IMR-90 (cell line): ENCODE data around the gene PATJ. TPM values are rescaled to one million over a fixed set of nuclear protein-coding genes. Genes with fewer than 3 reads are reported as not detected.

Experiments
- ATAC-seq: fragments of 200-7000 bp; cut with Tn5 transposase; 2 replicates; pipeline ENCODE4 v1.9.1; 2020; ENCODE audit warnings: low read depth, mild to moderate bottlenecking, moderate library complexity
- BruUV-seq: library from RNA; stranded (reverse); fragments of 400-500 nt; replicated peaks from 2 replicates; lab custom pipeline; 2021; lab: Mats Ljungman, UMichigan
- CTCF ChIA-PET: fragments of 300-600 bp; formaldehyde crosslinking; extraction: SDS; loops from one replicate; lab custom pipeline; 2021; ENCODE audit warnings: antibody characterized with exemption; lab: Yijun Ruan, JAX
- POLR2A ChIA-PET: fragments of 300-600 bp; sonication (Branson Sonifier 250); formaldehyde crosslinking; loops from one replicate; lab custom pipeline; 2022; ENCODE audit warnings: antibody characterized with exemption; ENCODE audit not compliant: unreplicated experiment; lab: Charles Lee
- DNase-seq: peaks from one replicate; pipeline ENCODE4 v3.0.0; 2013
- H2AFZ ChIP-seq: replicated peaks from 2 replicates; pipeline ENCODE3; 2013; ENCODE audit warnings: low read length, mild to moderate bottlenecking; ENCODE audit not compliant: poor library complexity
- H2AK5ac ChIP-seq: 2 replicates; pipeline ENCODE4 v1.6.1; 2013; ENCODE audit warnings: low read depth, low read length, inconsistent platforms
- H2AK9ac ChIP-seq: replicated peaks from 2 replicates; pipeline ENCODE3; 2013; ENCODE audit warnings: mild to moderate bottlenecking, low read depth, low read length, moderate library complexity; ENCODE audit not compliant: poor library complexity
- H2BK120ac ChIP-seq: 2 replicates; pipeline ENCODE4 v1.6.1; 2013; ENCODE audit warnings: low read depth, low read length, inconsistent platforms
- H2BK15ac ChIP-seq: 3 replicates; pipeline ENCODE4 v1.6.1; 2013; ENCODE audit warnings: low read depth, low read length, inconsistent platforms
- H2BK20ac ChIP-seq: 2 replicates; pipeline ENCODE4 v1.6.1; 2013; ENCODE audit warnings: low read depth, mild to moderate bottlenecking, inconsistent platforms, low read length, moderate library complexity
- H2BK5ac ChIP-seq: 2 replicates; pipeline ENCODE4 v1.6.1; 2013; ENCODE audit warnings: mild to moderate bottlenecking, low read depth, low read length, inconsistent platforms; ENCODE audit not compliant: poor library complexity, severe bottlenecking
- H3K14ac ChIP-seq: replicated peaks from 2 replicates; pipeline ENCODE4 v1.6.1; 2013; ENCODE audit warnings: low read depth, low read length, inconsistent platforms
- H3K18ac ChIP-seq: 2 replicates; pipeline ENCODE4 v1.6.1; 2013; ENCODE audit warnings: low read depth, low read length, control low read depth
- H3K23ac ChIP-seq: 2 replicates; pipeline ENCODE4 v1.6.1; 2013; ENCODE audit warnings: low read depth, low read length, inconsistent platforms
- H3K27ac ChIP-seq: 2 replicates; pipeline ENCODE4 v1.5.1; 2013; ENCODE audit warnings: mild to moderate bottlenecking, control low read depth, low read length; ENCODE audit not compliant: insufficient read depth
- H3K27me3 ChIP-seq: 2 replicates; pipeline ENCODE4 v1.6.1; 2013; ENCODE audit warnings: low read length; ENCODE audit not compliant: control insufficient read depth, insufficient read depth
- H3K36me3 ChIP-seq: 2 replicates; pipeline ENCODE4 v1.6.1; 2013; ENCODE audit warnings: low read length, mixed read lengths; ENCODE audit not compliant: control insufficient read depth, insufficient read depth
- H3K4ac ChIP-seq: 2 replicates; pipeline ENCODE4 v1.6.1; 2013; ENCODE audit warnings: low read depth, low read length, inconsistent platforms
- H3K4me1 ChIP-seq: 2 replicates; pipeline ENCODE4 v1.6.1; 2013; ENCODE audit warnings: low read length, mixed read lengths; ENCODE audit not compliant: control insufficient read depth, insufficient read depth
- H3K4me2 ChIP-seq: 2 replicates; pipeline ENCODE4 v1.6.1; 2013; ENCODE audit warnings: low read depth, mild to moderate bottlenecking, control low read depth, low read length, moderate library complexity
- H3K4me3 ChIP-seq: 2 replicates; pipeline ENCODE4 v1.5.1; 2013; ENCODE audit warnings: low read depth, mild to moderate bottlenecking, control low read depth, low read length, moderate library complexity; ENCODE audit not compliant: insufficient read depth
- H3K56ac ChIP-seq: 2 replicates; pipeline ENCODE4 v1.6.1; 2013; ENCODE audit warnings: low read length, inconsistent platforms; ENCODE audit not compliant: insufficient read depth; ENCODE audit errors: extremely low read depth
- H3K79me1 ChIP-seq, 2 experiments: 2 replicates each; pipeline ENCODE4 v1.6.1; 2013; ENCODE audit warnings: low read length in 2 of 2, inconsistent platforms in 1 of 2, low read depth in 1 of 2
- H3K9ac ChIP-seq: 2 replicates; pipeline ENCODE4 v1.6.1; 2013; ENCODE audit warnings: low read depth, low read length, control low read depth
- H3K9me1 ChIP-seq: 2 replicates; pipeline ENCODE4 v1.6.1; 2013; ENCODE audit warnings: low read length, inconsistent platforms; ENCODE audit not compliant: insufficient read depth
- H3K9me3 ChIP-seq: 2 replicates; pipeline ENCODE4 v1.6.1; 2013; ENCODE audit warnings: low read length; ENCODE audit not compliant: control insufficient read depth, insufficient read depth
- H4K20me1 ChIP-seq: 2 replicates; pipeline ENCODE4 v1.6.1; 2013; ENCODE audit warnings: low read length, inconsistent platforms; ENCODE audit not compliant: insufficient read depth
- H4K5ac ChIP-seq: 2 replicates; pipeline ENCODE4 v1.6.1; 2013; ENCODE audit warnings: mild to moderate bottlenecking, low read depth, low read length, control low read depth
- H4K8ac ChIP-seq, 2 experiments: 2 replicates each; pipeline ENCODE4 v1.6.1; 2013; ENCODE audit warnings: low read depth in 2 of 2, low read length in 2 of 2, control low read depth in 1 of 2, inconsistent platforms in 1 of 2
- H4K91ac ChIP-seq: 2 replicates; pipeline ENCODE4 v1.6.1; 2013; ENCODE audit warnings: low read depth, low read length, inconsistent platforms; ENCODE audit not compliant: insufficient read depth
- BHLHE40 ChIP-seq: fragments of 150-350 bp; IDR thresholded peaks from 2 replicates; pipeline ENCODE4 v1.6.1; 2016; ENCODE audit warnings: mild to moderate bottlenecking, low read depth, low read length
- CEBPB ChIP-seq: IDR thresholded peaks from 2 replicates; pipeline ENCODE4 v1.6.1; 2012; ENCODE audit warnings: low read depth, low read length, improper control_type of control experiment
- CHD1 ChIP-seq: IDR thresholded peaks from 2 replicates; pipeline ENCODE4 v1.6.1; 2012; ENCODE audit warnings: low read depth, low read length, improper control_type of control experiment
- CTCF ChIP-seq: conservative IDR thresholded peaks from 2 replicates; pipeline ENCODE4 v1.5.1; 2012; ENCODE audit warnings: mild to moderate bottlenecking, low read depth, low read length, improper control_type of control experiment
- ELK1 ChIP-seq: fragments of 150-350 bp; IDR thresholded peaks from 2 replicates; pipeline ENCODE4 v1.6.1; 2016; ENCODE audit warnings: low read depth, mild to moderate bottlenecking, low read length, moderate library complexity, borderline replicate concordance
- FOS ChIP-seq: fragments of 150-350 bp; IDR thresholded peaks from 2 replicates; pipeline ENCODE4 v1.6.1; 2016; ENCODE audit warnings: low read depth, low read length
- MAFK ChIP-seq: IDR thresholded peaks from 2 replicates; pipeline ENCODE4 v1.6.1; 2012; ENCODE audit warnings: low read depth, low read length, improper control_type of control experiment
- MAZ ChIP-seq: IDR thresholded peaks from 2 replicates; pipeline ENCODE4 v1.6.1; 2012; ENCODE audit warnings: low read depth, mild to moderate bottlenecking, low read length, improper control_type of control experiment, moderate library complexity, borderline replicate concordance
- MXI1 ChIP-seq: IDR thresholded peaks from 2 replicates; pipeline ENCODE4 v1.6.1; 2012; ENCODE audit warnings: low read depth, mild to moderate bottlenecking, low read length, moderate library complexity, borderline replicate concordance
- NFE2L2 ChIP-seq: fragments of 150-350 bp; IDR thresholded peaks from 2 replicates; pipeline ENCODE4 v1.6.1; 2016; ENCODE audit warnings: low read depth, mild to moderate bottlenecking, low read length
- POLR2A ChIP-seq: IDR thresholded peaks from 2 replicates; pipeline ENCODE4 v1.6.1; 2012; ENCODE audit warnings: mild to moderate bottlenecking, low read depth, low read length
- RAD21 ChIP-seq: IDR thresholded peaks from 2 replicates; pipeline ENCODE4 v1.6.1; 2012; ENCODE audit warnings: low read length, improper control_type of control experiment
- RCOR1 ChIP-seq: IDR thresholded peaks from 2 replicates; pipeline ENCODE4 v1.6.1; 2012; ENCODE audit warnings: mild to moderate bottlenecking, low read length, improper control_type of control experiment; ENCODE audit not compliant: insufficient replicate concordance
- RFX5 ChIP-seq: IDR thresholded peaks from 2 replicates; pipeline ENCODE4 v1.8.0; 2012; ENCODE audit warnings: low read depth, mild to moderate bottlenecking, low read length, moderate library complexity
- SMC3 ChIP-seq: fragments of 150-350 bp; IDR thresholded peaks from 2 replicates; pipeline ENCODE4 v1.6.1; 2016; ENCODE audit warnings: low read depth, mild to moderate bottlenecking, antibody characterized with exemption, low read length, moderate library complexity
- WGBS, 2 experiments: methylation state at CpG; one replicate each; pipeline versions ENCODE4 v1.1.5 to v1.1.7; 2013; ENCODE audit warnings: missing lambda C conversion rate in 2 of 2; ENCODE audit not compliant: insufficient read length in 1 of 2; ENCODE audit errors: extremely low coverage in 2 of 2; 5-methylcytosine and 5-hydroxymethylcytosine counted together
- dilution Hi-C: fragments of 300-500 bp; cut with HindIII; formaldehyde crosslinking; loops from one replicate; pipeline ENCODE4 v1.14.3; 2018; ENCODE audit warnings: low sequenced_read_pairs; ENCODE audit not compliant: unreplicated experiment
- in situ Hi-C: fragments of 300-500 bp; cut with MboI; formaldehyde crosslinking; loops from 3 replicates; pipeline ENCODE4 v1.14.3; 2019; ENCODE audit warnings: low sequenced_read_pairs, inconsistent platforms, mixed read lengths
- intact Hi-C: fragments of 100-400 bp; cut with micrococcal nuclease; formaldehyde crosslinking; loops from 2 replicates; pipeline ENCODE4 v1.10.0; 2022
- polyA plus RNA-seq, 3 experiments: library from polyadenylated mRNA; depleted of rRNA; stranded (reverse); fragments of >200 nt; gene quantifications; 2 replicates each; pipeline ENCODE4 v1.2.3, GENCODE V29; 2012; ENCODE audit warnings: low replicate concordance in 1 of 3
- total RNA-seq: library from RNA; depleted of rRNA; stranded (reverse); fragments of >200 nt; gene quantifications from 2 replicates; pipeline ENCODE4 v1.2.3, GENCODE V29; 2012
- TF ChIP-seq, protein P1 (sequence below): fragments of 150-350 bp; IDR thresholded peaks from 2 replicates; pipeline ENCODE4 v1.6.1; 2017; ENCODE audit warnings: mild to moderate bottlenecking, antibody characterized with exemption, low read length, low read depth

The PATJ gene
- total and polyA plus RNA-seq, 2 of the 4 experiments (the other 2 are of a cell fraction) = 2.0 to 3.4 TPM

GRCh38 chr1:62003777-62004176, 261.5 kb downstream of the PATJ start:
- ChIA-PET POLR2A (no interaction called here), CTCF (no interaction called here)
- no peak overlapping the region for H2BK15ac ChIP-seq
- H3K4me2 ChIP-seq = no peak overlapping the region
- H3K27me3 ChIP-seq = no peaks in the 10 kb centered on the region
- dilution Hi-C loops (no loop called here), in situ Hi-C loops (no loop called here), intact Hi-C loops (no loop called here)
- H3K18ac ChIP-seq = no peak overlapping the region
- H3K23ac ChIP-seq = no peak overlapping the region
- H2AFZ ChIP-seq = no peak overlapping the region
- no peak overlapping the region for H3K9ac ChIP-seq
- no peak overlapping the region for H4K8ac ChIP-seq
- no peak overlapping the region for H3K27ac ChIP-seq
- no peak overlapping the region for H2BK120ac ChIP-seq
- H3K9me3 ChIP-seq = no peaks in the 10 kb centered on the region
- DNase-seq = no peak
- no peak overlapping the region for H3K14ac ChIP-seq
- no peaks in the 10 kb centered on the region for H3K9me1 ChIP-seq
- no peaks in the 10 kb centered on the region for H3K36me3 ChIP-seq
- no peak for ATAC-seq
- 14% methylated on average over 1 of the region's 2 CpGs; no CpG with 5 or more reads in 1 of the 2 experiments for WGBS, 2 experiments
- TF ChIP-seq SMC3 (no peak), MXI1 (no peak), MAFK (no peak), CTCF (no peak), ELK1 (no peak), RCOR1 (no peak), POLR2A (no peak), MAZ (no peak), CEBPB (no peak), CHD1 (no peak), RFX5 (no peak), FOS (no peak), RAD21 (no peak), NFE2L2 (no peak), BHLHE40 (no peak)
- TF ChIP-seq, protein P1, sequence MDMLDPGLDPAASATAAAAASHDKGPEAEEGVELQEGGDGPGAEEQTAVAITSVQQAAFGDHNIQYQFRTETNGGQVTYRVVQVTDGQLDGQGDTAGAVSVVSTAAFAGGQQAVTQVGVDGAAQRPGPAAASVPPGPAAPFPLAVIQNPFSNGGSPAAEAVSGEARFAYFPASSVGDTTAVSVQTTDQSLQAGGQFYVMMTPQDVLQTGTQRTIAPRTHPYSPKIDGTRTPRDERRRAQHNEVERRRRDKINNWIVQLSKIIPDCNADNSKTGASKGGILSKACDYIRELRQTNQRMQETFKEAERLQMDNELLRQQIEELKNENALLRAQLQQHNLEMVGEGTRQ = no peak
- H4K20me1 ChIP-seq = no peaks in the 10 kb centered on the region
- H3K56ac ChIP-seq = no peak overlapping the region
- H3K4me3 ChIP-seq = no peak overlapping the region
- H2BK20ac ChIP-seq = no peak overlapping the region
- H3K4me1 ChIP-seq = no peaks in the 10 kb centered on the region
- BruUV-seq = no TSS peak
- no peak overlapping the region for H4K91ac ChIP-seq
- H2BK5ac ChIP-seq = no peak overlapping the region
- no peak overlapping the region for H2AK9ac ChIP-seq
- H3K79me1 ChIP-seq = no peaks in the 10 kb centered on the region
- no peak overlapping the region for H2AK5ac ChIP-seq
- H4K5ac ChIP-seq = no peak overlapping the region
- no peak overlapping the region for H3K4ac ChIP-seq
